HL-60/S4 treated with phorbol 12-myristate 13-acetate at 8.2 ng/mL for 4 days and 3 days (cell line): ENCODE data around the gene GATB.

ENCODE experiments used
- in situ Hi-C: fragments of 300-500 bp; cut with MboI; formaldehyde crosslinking; loops from 2 replicates; pipeline ENCODE4 v1.15.0; 2022; ENCODE audit warnings: low sequenced_read_pairs

The GATB gene

GRCh38 chr4:151786158-151786495, 25.3 kb upstream of the GATB start:
- in situ Hi-C loops: no loop called here

- in situ Hi-C loops: no loop called here
These were observed 24.8 kb upstream of the GATB start for GRCh38 chr4:151785484-151786157.

- in situ Hi-C loops: no loop called here
These were observed 23.9 kb upstream of the GATB start for GRCh38 chr4:151784706-151785105.

DNA sequence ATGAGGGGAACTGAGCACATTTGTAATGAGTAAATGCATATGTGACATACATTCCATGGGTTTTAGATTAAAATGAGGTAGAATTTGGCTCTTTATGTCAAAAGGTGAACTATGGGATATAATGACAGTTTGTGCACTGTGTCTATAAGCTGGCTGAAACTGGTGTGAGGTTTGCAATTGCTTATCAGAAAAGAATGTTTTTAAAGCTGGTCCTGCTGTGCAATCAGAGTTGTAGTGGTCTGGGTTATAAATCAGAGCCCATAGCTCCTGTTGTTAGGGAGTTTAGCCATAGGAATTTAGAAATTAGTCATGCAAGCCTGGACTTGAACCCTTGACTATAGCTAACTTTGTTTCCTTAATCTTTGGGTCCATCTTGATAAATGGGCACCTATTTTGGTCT, 23.1 kb upstream of the GATB start:
- in situ Hi-C loops: no loop called here

DNA sequence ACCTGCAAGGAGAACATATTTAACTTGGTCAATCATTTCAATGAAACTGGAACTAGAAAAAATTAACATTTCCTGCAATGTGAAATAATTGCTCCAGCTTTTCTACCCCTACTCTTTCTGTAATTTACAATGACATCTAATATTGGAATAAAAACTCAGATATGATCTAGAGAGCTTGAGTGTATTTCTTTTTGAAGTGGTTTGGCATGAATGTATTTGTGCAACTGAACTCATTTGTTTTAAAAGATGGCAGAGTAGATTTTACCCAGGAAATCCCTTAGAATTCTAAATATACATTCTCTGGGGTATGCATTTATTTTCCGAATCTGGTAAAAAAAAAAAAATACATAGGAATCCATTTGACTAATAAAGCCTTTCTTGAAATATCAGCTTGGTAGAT, 21.5 kb upstream of the GATB start:
- in situ Hi-C loops: no loop called here

- in situ Hi-C loops: no loop called here
These were observed 20.2 kb upstream of the GATB start for GRCh38 chr4:151781026-151781425.

DNA sequence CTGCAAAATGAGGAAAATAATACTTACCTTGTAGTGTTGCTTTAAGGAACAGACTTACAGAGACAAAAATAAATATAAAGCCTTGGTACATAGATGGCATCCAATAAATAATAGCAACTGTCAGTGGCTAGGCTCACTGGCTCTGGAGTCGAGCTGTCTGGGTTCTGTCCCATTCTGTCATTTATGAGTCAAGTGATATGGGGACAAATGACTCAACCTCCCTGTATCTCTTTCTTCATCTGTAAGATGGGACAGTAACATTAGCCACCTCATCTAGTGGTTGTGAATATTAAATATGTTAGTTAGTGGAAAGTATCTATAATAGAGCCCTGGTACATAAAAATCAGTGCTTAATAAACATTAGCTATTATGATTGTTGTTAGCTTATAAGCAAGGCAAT, 16.7 kb upstream of the GATB start:
- in situ Hi-C loops: no loop called here

- in situ Hi-C loops: no loop called here
These were observed 13.5 kb upstream of the GATB start for GRCh38 chr4:151774324-151774723.

DNA sequence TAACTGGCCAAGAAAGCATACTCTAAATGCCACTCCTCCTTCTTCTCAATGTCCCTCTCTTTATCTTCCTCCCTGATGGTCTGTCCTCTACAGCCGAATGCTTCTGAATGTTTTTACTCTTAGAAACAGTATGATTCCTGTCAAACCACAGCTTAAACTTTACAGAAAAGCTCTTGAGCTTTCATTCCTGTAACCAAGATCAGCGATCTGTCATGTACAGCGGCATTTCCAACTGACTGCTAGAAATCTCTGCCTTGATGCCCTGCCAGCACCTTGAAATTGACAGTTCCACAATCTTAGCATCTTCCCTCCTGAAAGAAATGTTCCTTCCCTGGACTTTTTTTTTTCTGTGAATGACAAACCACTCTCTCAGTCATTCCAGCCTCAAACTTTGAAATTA, 11.5 kb upstream of the GATB start:
- in situ Hi-C loops: no loop called here

- in situ Hi-C loops: no loop called here
These were observed 10.9 kb upstream of the GATB start for GRCh38 chr4:151771664-151772063.

GRCh38 chr4:151770154-151770553, 9.3 kb upstream of the GATB start:
- in situ Hi-C loops: no loop called here

DNA sequence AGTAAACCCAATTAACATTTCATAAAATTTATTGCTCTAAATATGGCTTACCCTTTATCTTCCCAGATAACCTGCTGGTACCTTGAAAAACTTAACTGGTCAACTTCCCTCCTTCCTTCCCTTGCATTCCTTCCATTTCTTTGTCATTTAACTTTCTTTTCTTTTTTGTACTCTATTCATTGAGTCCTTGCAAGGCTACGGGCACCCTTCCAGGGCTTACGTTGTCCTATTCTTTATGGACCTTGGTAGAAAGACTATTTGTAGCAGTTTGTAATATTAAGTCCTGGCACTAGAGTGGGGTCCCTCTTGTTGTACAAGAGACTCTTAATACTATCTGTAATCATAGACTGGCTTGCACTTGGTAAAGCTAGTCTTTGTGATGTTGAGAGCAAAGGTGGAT, 8.0 kb upstream of the GATB start:
- in situ Hi-C loops: no loop called here

DNA sequence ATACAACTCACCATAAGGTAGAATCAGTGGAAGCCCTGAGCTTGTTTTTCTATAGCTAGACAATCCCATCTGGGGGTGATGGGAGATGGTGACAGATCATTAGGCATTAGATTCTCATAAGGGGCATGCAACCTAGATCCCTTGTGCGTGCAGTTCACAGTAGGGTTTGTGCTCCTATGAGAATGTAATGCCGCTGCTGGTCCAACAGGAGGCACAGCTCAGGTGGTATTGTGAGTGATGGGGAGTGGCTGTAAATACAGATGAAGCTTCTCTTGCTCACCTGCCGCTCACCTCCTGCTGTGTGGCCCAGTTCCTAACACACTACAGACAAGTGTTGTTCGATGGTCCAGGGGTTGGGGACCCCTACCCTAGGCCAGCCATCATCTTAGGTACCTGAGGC, 5.9 kb upstream of the GATB start:
- in situ Hi-C loops: no loop called here

GRCh38 chr4:151760002-151760401, 805 bp downstream of the GATB start:
- in situ Hi-C loops: no loop called here

- in situ Hi-C loops: no loop called here
These were observed 7.8 kb downstream of the GATB start for GRCh38 chr4:151753056-151753455.

DNA sequence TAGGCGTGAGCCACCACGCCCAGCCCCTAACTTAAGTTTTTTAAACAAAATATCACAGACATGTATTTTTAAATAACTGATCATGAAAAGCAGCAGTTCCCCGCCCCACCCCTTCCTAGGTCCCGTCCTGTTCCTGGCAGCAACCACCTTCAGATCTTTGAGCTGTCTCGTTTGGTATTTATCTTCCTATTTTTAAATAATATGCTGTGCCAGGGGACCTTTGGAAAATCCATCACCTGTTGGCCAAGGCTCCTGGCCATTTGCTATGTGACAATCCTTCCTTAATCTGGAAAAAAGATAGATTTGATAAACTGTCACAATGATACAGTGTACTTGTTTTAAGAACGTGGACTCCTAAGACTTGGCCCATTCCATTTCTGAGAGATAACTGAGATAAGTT, 10.7 kb downstream of the GATB start:
- in situ Hi-C loops: no loop called here

GRCh38 chr4:151745481-151746231, 15.2 kb downstream of the GATB start:
- in situ Hi-C loops: no loop called here

GRCh38 chr4:151744614-151745013, 16.2 kb downstream of the GATB start:
- in situ Hi-C loops: no loop called here

DNA sequence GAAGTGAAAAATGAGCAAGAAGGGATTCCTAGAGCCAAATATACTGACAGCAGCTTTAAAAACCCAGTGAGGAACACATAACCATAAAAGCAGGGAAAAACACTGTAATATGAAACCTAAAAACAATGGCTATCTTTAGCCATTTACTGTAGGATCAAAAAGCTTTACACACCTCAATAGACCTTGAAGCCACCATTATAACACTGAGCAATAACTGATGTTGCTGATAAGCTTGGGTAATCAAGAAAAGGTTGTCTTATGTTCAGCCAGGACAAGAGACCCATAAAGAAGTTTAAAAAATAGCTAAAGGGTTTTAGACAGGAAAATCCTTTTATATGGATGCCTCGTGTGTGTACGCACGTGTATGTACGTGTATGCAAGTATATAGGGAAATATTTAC, 16.9 kb downstream of the GATB start:
- in situ Hi-C loops: no loop called here

- in situ Hi-C loops: no loop called here
These were observed 17.5 kb downstream of the GATB start for GRCh38 chr4:151743128-151743854.

- in situ Hi-C loops: no loop called here
These were observed 21.9 kb downstream of the GATB start for GRCh38 chr4:151738720-151739517.
